Breast epithelium (tissue), 3 donors: ENCODE measurements around the gene GCNT2.

Experiments used
- POLR2A ChIP-seq: fragments of 450-650 bp; IDR thresholded peaks from one replicate; pipeline ENCODE4 v1.6.1; 2016; ENCODE audit warnings: antibody characterized with exemption, mild to moderate bottlenecking, moderate library complexity
- POLR2AphosphoS5 ChIP-seq, 3 donors: sonication (generic); formaldehyde crosslinking; IDR thresholded peaks; one replicate each; pipeline ENCODE4 v1.6.1; 2017; ENCODE audit warnings: antibody characterized with exemption in 3 of 3
- TF ChIP-seq, protein P1 (sequence below), 3 donors: fragments of 450-650 bp; IDR thresholded peaks; one replicate each; pipeline ENCODE4 v1.5.1; 2016 to 2017; ENCODE audit warnings: antibody characterized with exemption in 3 of 3, mild to moderate bottlenecking in 3 of 3, moderate library complexity in 3 of 3

GRCh38 chr6:10626154-10626741 is 105.1 kb downstream of the GCNT2 start:
- TF ChIP-seq, protein P1, sequence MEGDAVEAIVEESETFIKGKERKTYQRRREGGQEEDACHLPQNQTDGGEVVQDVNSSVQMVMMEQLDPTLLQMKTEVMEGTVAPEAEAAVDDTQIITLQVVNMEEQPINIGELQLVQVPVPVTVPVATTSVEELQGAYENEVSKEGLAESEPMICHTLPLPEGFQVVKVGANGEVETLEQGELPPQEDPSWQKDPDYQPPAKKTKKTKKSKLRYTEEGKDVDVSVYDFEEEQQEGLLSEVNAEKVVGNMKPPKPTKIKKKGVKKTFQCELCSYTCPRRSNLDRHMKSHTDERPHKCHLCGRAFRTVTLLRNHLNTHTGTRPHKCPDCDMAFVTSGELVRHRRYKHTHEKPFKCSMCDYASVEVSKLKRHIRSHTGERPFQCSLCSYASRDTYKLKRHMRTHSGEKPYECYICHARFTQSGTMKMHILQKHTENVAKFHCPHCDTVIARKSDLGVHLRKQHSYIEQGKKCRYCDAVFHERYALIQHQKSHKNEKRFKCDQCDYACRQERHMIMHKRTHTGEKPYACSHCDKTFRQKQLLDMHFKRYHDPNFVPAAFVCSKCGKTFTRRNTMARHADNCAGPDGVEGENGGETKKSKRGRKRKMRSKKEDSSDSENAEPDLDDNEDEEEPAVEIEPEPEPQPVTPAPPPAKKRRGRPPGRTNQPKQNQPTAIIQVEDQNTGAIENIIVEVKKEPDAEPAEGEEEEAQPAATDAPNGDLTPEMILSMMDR (IDR thresholded peaks at IDR 0.05): no peak
- no peak for TF ChIP-seq POLR2A
- no peak for TF ChIP-seq POLR2AphosphoS5 (IDR thresholded peaks at IDR 0.05)
